Right forelimb (tissue), 1 donor: ENCODE measurements around the gene LCK.
"Not testable (repeated sequence)": the region's sequence is repeated elsewhere in the genome, so short reads cannot be mapped to it uniquely, and the experiment has no call there.

Experiments
- DNase-seq: peaks from one replicate; pipeline ENCODE4 v3.0.0-alpha.2; 2018

Gene LCK

DNA sequence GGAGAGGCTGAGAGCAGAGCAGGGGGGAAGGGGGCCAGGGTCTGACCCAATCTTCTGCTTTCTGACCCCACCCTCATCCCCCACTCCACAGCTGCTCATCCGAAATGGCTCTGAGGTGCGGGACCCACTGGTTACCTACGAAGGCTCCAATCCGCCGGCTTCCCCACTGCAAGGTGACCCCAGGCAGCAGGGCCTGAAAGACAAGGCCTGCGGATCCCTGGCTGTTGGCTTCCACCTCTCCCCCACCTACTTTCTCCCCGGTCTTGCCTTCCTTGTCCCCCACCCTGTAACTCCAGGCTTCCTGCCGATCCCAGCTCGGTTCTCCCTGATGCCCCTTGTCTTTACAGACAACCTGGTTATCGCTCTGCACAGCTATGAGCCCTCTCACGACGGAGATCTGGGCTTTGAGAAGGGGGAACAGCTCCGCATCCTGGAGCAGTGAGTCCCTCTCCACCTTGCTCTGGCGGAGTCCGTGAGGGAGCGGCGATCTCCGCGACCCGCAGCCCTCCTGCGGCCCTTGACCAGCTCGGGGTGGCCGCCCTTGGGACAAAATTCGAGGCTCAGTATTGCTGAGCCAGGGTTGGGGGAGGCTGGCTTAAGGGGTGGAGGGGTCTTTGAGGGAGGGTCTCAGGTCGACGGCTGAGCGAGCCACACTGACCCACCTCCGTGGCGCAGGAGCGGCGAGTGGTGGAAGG lies 23.7 kb downstream of the LCK start:
- DNase-seq, result no peak

DNA sequence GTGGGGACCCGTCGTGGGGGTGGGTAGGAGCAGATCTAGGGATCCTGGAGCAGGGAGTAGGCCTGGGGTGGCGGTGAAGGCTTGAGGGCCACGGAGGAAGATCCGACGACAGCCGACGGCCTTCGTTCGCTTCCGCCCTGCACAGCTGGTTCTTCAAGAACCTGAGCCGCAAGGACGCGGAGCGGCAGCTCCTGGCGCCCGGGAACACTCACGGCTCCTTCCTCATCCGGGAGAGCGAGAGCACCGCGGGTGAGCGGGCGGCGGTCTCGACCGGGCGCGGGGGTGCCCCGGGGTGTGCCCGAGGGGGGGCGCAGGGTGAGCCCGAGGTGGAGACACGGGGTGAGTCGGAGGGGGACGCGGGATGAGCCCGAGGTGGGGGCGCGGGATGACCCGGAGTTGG lies 24.4 kb downstream of the LCK start:
- no peak for DNase-seq

DNA sequence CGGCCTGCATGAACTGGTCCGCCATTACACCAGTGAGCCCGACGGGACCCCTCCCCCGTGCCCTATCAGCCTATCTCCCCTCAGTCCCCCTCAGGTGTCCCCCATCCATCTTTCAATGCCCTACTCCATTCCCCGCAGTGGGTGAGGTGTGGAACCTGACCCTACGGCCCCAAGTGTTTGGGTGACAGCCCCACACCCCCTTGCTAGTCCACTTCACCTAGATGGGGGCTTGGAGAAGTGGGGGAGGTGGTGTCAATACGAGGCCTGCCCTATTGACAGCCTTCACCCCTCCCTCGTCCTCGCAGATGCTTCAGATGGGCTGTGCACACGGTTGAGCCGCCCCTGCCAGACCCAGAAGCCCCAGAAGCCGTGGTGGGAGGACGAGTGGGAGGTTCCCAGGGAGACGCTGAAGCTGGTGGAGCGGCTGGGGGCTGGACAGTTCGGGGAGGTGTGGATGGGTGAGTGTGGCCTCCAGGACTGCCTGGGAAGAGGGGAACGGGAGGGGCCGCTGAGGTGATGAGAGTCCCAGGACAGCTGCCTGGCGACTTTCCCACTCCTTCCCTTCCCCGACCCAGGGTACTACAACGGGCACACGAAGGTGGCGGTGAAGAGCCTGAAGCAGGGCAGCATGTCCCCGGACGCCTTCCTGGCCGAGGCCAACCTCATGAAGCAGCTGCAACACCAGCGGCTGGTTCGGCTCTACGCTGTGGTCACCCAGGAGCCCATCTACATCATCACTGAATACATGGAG lies 25.1 kb downstream of the LCK start:
- no peak for DNase-seq

DNA sequence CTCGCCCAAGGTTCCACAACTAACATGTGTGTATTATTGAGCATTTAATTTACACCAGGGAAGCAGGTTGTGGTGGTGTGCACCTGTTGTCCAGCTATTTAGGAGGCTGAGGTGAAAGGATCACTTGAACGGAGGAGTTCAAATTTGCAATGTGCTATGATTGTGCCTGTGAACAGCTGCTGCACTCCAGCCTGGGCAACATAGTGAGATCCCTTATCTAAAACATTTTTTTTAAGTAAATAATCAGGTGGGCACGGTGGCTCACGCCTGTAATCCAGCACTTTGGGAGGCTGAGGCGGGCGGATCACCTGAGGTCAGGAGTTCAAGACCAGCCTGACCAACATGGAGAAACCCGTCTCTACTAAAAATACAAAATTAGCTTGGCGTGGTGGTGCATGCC lies 33.7 kb downstream of the LCK start:
- not testable (repeated sequence) for DNase-seq

DNA sequence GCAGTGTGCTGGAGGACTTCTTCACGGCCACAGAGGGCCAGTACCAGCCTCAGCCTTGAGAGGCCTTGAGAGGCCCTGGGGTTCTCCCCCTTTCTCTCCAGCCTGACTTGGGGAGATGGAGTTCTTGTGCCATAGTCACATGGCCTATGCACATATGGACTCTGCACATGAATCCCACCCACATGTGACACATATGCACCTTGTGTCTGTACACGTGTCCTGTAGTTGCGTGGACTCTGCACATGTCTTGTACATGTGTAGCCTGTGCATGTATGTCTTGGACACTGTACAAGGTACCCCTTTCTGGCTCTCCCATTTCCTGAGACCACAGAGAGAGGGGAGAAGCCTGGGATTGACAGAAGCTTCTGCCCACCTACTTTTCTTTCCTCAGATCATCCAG lies 34.6 kb downstream of the LCK start:
- DNase-seq, result no peak

DNA sequence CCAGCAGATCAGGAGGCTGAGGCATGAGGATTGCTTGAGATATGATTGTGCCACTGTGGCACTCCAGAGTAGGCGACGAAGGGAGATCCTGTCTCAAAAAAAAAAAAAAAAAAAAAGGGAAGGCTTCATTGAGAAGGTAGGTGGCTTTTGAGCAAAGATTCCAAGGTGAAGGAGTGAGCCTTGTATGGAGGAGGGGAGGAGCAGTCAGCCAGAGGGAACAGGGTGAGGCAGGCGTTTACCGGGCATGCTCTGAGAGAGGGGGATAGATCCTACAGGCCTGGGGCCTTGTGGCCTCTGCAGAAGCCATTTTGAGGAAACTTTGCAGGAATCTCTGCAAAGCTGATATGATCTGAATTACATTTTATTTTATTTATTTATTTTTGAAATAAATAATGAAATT lies 35.7 kb downstream of the LCK start:
- DNase-seq, result no peak

DNA sequence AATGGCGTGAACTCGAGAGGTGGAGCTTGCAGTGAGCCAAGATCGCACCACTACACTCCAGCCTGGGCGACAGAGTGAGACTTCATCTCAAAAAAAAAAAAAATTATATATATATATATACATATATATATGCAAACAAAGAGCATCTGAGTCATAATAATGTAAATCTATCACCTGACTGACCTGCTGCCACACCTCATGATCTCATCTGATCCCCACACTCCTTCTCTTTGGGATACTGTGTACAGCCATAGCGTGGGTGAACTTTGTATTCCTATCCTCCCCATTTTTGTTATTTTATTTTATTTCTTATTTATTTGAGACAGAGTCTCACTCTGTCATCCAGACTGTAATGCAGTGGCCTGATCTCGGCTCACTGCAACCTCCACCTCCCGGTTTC lies 38.2 kb downstream of the LCK start:
- no peak for DNase-seq

DNA sequence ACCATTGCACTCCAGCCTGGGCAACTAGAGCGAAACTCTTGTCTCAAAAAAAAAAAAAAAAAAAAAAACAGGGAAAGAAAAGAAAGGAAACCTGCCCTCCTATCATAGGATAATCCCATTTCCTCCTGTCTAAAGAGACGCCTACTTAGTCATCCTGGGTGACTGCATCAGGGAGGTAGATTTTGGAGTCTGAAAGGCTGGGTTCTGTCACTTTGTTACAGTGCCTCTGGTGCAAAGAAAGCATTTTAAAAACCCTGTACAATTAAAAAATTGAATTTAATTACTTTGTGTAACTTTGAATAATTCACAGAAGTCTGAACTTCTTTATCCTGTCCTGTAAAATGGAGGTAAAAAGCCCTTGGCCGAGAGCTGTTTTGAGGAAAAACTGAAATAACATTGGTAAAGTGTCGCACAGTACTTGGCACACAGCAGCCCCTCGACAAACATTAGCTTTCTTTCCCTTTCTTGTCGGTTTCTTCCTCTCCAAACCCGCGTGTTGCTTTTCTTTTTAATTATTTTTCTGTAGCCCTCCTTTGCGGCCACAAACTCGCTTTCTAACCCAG lies 40.2 kb downstream of the LCK start:
- no peak for DNase-seq

DNA sequence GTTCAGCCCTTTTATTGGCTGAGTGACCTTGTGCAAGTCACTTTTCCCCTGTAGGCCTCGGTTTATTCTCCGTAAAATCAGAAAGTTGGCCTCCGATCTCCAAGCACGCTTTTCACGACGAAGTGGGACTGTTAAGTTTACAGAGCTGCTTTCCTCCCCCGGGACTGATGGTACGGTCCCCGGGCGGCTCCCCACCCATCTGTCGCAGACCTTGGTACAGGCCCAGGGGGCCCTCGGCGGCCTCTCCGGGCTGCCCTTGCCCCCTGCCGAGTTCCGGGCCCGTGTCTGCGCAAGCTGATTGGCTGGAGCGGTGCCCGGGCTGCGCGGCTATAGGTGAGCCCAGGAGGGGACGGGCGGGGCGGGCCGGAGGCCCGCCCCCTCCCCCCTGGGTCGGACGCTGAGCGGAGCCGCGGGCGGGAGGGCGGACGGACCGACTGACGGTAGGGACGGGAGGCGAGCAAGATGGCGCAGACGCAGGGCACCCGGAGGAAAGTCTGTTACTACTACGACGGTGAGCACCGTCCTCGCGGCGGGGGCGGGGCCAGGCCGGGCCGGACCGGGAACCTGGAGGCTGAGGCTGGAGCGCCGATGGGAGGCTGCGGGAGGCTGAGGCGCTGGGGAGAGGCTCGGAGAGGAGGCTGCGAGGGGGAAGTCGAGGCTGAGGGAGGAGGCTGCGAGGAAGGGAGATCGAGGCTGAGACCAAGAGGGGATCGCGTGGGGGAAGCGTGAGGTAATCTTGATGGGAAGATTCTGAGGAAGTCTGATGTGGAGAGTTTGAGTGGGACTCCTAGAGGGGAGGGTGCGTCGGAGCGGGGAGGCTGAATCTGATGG lies 40.9 kb downstream of the LCK start, which contains the start of gene HDAC1:
Gene HDAC1, plus strand, starts transcription at position 376 of the 831 bp plus-strand sequence. Its CDS starts 87 bp downstream, at position 463.
- peak; percentile 93 for DNase-seq

DNA sequence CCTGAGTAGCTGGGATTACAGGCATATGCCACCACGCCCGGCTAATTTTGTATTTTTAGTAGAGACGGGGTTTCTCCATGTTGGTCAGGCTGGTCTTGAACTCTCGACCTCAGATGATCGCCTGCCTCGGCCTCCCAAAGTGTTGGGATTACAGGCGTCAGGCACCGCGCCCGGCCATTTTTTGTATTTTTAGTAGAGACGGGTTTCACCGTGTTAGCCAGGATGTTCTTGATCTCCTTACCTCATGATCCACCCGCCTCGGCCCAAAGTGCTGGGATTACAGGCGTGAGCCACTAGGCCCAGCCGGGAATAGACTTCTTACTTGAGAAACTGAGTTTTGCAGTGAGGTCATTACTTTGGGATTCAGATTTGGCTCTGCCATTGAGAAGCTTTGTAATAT lies 47.1 kb downstream of the LCK start:
- not testable (repeated sequence) for DNase-seq

DNA sequence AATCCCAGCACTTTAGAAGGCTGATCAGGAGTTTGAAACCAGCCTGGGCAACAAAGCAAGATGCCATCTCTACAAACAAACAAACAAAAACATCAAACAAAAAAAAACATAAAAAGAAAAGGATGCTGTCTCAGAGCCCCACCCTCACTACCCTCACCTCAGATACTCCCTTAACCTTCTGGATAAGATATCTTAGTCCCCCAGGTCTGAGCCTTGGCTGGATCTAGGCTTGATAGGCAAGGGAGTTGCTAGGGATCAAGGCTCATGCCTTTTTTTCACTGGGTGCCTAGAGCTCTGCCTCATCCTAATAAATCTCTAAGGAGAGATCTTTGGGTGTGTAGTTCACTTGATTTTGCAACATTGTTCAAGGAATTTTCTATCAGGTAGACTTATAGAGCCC lies 48.3 kb downstream of the LCK start:
- no peak for DNase-seq

DNA sequence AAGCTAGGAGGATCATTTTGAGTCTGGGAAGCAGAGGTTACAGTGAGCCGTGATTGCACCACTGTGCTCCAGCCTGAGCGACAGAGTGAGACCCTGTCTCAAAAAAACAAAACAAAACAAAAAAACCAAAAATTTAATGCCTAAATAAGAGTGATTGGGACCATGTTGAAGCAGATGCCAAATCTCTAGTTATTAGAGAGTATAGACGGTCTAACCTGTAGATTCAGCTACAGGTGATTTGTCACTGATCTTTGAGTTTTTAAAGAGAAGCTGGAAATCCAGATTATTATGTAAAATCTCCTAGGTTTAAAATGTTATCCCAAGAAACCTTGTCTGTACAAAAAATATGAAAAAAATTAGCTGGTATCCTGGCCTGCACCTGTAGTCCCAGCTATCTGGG lies 52.3 kb downstream of the LCK start:
- DNase-seq, result no peak

DNA sequence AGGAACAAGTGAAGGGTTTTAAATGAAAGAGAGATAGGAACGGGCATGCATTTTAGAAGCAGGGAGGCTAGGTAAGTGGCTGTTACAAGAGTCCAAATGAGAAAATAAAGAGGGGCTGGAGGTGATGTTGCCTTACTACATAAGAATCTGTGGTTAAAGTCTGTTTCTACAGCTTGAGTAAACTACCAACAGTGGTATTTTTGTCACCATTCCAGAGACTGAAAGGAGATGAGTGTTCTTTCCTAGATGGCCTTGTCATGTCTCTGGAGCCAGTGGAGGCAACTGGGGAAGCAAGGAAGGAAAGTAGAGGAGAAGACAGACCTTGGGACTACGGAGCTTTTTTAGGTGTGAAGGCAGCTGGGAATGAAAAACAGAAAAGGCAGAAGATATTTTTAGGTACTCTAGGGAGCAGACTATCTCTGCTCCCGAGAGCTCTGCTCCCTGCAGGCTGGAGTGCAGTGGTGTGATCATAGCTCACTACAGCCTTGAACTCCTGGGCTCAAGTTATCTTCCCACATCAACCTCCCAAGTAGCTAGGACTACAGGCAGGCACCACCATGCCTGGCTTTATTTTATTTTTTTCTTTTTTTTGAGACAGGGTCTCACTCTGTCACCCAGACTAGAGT lies 53.0 kb downstream of the LCK start:
- no peak for DNase-seq

DNA sequence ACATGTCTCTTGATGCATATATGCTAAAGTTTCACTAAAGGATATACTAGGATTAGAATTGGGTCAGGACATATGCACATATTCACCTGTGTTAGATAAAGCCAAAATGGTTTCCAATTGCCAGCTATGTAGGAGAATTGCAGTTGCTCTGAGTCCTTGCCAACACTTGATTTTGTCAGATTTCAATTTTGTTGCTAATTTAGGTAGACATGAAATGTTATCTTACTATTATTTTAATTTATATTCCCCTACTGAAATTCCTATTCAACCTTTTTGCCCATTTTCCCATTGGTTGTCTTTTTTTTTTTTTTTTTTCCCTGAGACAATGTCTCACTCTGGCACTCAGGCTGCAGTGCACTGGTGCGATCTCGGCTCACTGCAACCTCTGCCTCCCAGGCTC lies 54.2 kb downstream of the LCK start:
- no peak for DNase-seq

DNA sequence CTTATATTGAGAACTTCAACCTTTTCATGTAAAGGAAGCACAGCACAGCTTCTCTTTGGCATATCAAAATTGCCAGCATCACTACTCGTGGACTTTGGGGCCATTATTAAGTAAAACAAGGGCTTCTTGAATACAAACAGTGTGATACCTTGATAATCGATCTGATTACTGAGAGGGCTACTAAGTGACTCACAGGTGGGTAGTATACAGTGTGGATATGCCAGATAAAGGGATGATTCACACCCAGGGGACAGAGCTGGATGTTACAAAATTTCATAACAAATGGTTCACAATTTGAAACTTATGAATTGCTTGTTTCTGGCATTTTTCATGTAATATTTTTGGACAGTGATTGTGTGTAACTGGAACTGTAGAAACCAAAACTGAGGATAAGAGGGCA lies 56.3 kb downstream of the LCK start:
- DNase-seq, result no peak

DNA sequence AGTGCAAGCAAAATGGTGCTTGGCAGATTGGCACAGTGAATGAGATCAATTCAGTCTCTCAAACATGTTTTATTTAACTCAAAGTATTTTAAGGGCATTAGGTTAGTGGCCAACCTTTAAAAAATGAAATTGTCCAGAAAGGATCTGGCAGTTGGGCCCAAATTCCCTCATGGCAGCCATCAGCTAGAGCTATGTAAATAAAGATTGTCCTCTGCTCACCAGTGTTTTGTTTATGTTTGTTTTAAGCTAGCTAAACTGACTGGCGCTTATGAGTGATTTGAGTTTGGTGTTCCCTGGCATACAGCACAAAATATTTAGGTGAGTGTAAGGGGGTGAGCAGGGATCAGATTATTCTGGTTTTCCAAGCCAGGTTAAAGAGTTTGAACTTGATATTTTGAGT lies 58.9 kb downstream of the LCK start:
- DNase-seq, result no peak

DNA sequence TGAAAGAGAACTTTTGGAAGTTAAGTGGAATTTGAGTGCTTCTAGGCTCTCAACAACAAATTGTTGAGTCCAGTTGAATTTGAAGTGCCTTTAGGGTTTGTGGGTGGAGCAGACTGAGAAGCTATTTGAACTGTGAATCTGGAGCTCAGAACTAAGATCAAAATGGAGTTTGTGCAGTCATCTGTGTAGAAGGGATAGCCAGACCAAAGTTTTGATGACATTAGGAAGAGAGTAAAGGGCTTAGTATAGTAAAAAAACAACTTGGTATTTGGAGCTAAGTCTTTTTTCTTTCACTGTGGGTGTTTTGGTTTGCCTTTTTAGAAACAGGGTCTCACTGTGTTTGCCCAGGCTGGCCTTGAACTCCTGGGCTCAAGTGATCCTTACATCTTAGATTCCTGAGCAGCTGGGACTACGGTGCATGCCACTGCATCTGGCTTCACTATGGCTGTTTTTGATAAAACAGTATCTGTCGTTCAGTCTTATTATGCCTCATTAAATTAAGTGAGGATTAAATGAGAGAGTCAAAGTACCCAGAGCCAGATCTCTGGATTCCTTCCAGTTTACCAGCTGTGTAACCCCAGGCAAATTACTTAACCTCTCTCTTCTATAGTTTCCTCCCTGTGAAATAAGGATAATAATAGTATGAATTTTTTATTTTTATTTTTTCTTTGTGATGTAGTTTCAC lies 60.8 kb downstream of the LCK start:
- no peak for DNase-seq

DNA sequence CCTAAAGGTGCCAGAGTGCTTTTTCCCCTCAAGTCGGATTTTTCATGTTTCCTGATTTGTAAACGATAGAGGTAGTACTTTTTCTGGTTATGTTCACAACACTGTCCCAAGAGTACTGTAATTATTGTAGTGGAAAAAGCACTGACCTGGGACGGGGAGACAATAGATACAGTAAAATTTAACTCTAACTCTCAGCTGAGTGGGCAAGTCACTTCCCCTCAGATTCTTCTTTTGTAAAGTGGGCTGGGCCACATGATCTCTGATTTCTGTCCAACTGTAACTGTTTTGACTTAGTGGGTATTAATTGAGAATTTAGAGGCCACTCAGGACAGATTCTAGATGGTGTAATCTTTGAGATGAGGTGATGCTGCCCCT lies 65.8 kb downstream of the LCK start:
- no peak for DNase-seq

DNA sequence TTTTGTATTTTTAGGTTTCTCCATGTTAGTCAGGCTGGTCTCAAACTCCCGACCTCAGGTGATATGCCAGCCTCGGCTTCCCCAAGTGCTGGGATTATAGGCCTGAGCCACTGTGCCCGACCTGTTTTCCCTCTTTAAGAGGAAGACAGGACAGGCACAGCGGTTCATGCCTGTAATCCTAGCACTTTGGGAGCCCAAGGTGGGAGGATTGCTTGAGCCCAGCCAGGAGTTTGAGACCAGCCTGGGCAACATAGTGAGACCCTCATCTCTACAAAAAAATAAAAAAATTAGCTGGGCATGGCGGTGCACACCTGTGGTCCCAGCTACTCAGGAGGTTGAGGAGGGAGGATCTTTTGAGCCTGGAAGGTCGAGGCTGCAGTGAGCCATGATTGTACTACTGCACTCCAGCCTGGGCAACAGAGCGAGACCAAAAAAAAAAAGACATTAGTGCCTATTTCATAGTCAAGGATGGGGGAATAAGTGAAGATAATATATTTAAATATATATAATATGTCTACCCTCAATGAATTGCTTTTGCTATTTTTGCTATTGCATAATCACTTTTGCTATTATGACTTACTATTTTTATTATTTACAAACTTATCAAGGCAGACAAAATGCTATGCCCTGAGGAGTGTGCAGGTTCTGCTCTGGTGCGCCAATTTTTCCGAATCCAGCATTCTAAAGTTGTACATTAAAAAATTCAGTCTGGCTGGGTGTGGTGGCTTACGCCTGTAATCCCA lies 67.2 kb downstream of the LCK start:
- no peak for DNase-seq

DNA sequence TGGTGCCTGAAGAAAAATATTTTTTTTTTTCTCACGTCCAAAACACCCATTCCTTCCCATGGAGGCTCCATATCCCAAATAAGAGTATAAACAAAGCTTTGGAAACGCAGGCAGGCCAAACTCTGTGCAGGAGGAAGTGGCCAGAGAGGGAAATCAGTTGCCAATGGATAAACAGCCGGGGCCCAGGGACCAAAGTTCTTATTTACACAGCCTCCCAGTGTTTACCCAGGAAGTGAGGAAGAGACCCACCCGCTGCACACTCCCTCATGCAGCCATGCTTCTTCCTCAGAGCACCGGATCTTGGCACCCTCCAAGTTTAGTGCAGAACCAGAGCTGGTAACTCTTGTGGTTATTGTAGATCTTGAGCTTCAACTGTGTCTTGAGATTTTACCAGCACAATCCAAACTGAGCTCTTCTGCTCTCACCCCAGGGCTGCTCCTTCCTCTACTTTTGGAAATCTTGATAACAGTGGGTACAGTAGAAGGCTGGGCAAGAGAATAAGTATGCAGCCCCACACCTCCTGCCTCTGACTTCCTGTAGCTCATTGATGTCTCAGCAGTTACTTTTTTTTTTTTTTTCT lies 70.7 kb downstream of the LCK start:
- no peak for DNase-seq

DNA sequence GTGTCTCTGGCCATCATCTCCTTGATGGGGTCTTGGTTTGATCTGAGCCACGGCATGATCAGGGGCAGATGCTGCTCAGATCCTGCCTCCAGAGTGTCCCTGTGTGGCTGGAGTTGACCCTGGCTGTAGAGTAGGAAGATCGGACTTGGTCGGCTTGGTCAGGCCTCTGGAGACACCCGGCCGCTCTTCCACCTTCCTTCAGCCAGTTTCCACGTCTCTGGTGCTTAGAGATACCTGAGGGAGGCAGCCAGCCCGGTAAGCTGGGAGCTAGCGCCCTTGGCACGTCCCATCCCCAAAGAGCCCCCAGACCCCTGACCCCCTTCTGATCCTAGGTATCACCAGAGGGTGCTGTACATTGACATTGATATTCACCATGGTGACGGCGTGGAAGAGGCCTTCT lies 76.1 kb downstream of the LCK start:
- no peak for DNase-seq
